HFFc6 (cell line): ENCODE results near the gene IQCK. TPM values are rescaled to one million over a fixed set of nuclear protein-coding genes. Genes with fewer than 3 reads are reported as not detected.

ENCODE experiments used
- DNase-seq: peaks from one replicate; pipeline ENCODE4 v3.0.0-alpha.2; 2018
- H3K27ac Mint-ChIP-seq: 2 replicates; pipeline ENCODE4 v1.8.0; 2020; ENCODE audit warnings: mild to moderate bottlenecking, mixed read lengths
- H3K27me3 Mint-ChIP-seq: 2 replicates; pipeline ENCODE4 v1.8.0; 2021; ENCODE audit warnings: mild to moderate bottlenecking, moderate library complexity, mixed read lengths; ENCODE audit not compliant: insufficient read depth
- H3K36me3 Mint-ChIP-seq: 2 replicates; pipeline ENCODE4 v1.8.0; 2021; ENCODE audit warnings: low read depth, mixed read lengths
- H3K4me1 Mint-ChIP-seq: 2 replicates; pipeline ENCODE4 v1.8.0; 2020; ENCODE audit warnings: low read depth, mixed read lengths
- H3K4me3 Mint-ChIP-seq: 2 replicates; pipeline ENCODE4 v1.8.0; 2020; ENCODE audit warnings: mild to moderate bottlenecking, moderate library complexity, mixed read lengths
- H3K9me3 Mint-ChIP-seq: 2 replicates; pipeline ENCODE4 v1.8.0; 2020; ENCODE audit warnings: mild to moderate bottlenecking, mixed read lengths
- CTCF ChIP-seq: fragments of 200-600 bp; sonication (generic); IDR thresholded peaks from 2 replicates; pipeline ENCODE4 v1.5.0; 2021; ENCODE audit warnings: antibody characterized with exemption, mild to moderate bottlenecking
- total RNA-seq, 6 experiments: library from RNA; stranded (reverse); fragmentation: NEBNext Ultra II Directional; extraction: Animal tissue kit (Norgen Biotek cat#: 25700); gene quantifications; 2 replicates in 1 of 6; 3 replicates in 5 of 6; pipeline ENCODE4 v1.2.3, GENCODE V29; 2021

IQCK gene
- total RNA-seq, 6 experiments from 2014 or later, result 2.2 to 5.0 (median 2.8) TPM

GRCh38 chr16:19755268-19755667 is 37.2 kb downstream of the IQCK start:
- TF ChIP-seq CTCF, result no peak
- no peak overlapping the region for H3K27ac Mint-ChIP-seq
- H3K4me1 Mint-ChIP-seq, result peaks cover 13% of the 10 kb centered on the region
- H3K27me3 Mint-ChIP-seq, result peaks cover 2% of the 10 kb centered on the region; the same call in 1 of the 2 replicates
- H3K9me3 Mint-ChIP-seq, result no peaks in the 10 kb centered on the region
- H3K36me3 Mint-ChIP-seq, result no peaks in the 10 kb centered on the region
- no peak for DNase-seq
- H3K4me3 Mint-ChIP-seq, result no peak overlapping the region

DNA sequence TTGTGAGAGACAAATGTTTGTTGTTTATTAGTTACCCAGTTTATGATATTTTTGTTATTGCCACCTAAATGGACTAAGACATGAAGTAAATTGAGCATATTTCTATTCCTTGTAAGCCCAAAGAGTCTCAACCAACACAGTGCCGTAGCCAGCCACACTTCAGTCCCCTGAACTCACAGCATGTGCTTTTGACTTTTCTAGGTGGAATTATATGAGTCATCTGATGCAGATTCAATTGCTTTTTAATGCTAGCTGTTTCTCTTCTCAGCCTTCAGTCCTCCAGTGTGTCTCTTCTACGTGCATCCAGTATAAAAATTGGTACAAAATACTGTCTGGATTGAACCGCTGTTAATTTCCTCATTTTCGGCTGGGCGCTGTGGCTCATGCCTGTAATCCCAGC is 39.0 kb downstream of the IQCK start:
- H3K4me3 Mint-ChIP-seq, result no peak overlapping the region
- peaks cover 2% of the 10 kb centered on the region; the same call in 1 of the 2 replicates for H3K27me3 Mint-ChIP-seq

DNA sequence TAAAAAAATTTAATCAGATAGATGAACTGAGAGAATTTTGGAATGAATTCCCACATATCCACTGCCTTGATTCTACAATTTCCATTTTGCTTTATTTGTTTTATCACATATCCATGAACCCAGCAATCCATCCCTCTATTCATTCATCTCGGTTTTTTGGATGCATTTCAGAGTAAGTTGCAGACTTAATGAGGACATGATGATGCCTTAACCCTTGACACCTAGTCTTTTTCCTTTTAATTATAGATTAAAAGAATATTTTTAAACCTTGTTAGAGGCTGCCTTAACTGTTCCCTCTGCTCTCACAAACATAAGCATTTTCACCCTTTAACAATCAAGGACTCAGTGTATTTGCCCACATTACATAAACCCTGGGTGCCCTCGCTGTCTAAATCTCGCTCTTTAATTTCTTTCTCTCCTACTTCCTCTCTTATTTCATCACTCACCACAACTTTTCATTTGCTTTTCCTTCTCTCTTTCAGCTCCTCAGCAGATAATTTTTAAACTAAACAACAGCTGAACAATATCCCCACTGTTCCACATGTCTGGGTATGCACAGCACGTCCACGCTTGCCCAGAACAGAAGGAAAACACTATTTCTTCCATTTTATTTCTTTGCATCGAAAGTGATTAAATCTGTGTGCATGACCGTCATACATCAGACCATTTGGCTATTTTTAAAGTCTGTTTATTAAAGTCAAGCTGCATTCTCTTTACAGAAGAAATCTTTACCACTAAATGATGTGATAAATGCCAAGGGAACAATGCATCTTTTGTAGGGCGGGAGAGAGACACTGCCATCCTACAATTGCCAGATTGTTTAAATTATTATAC is 39.9 kb downstream of the IQCK start:
- no peak overlapping the region for H3K27ac Mint-ChIP-seq
- H3K27me3 Mint-ChIP-seq, result peaks cover 2% of the 10 kb centered on the region; the same call in 1 of the 2 replicates
- H3K4me3 Mint-ChIP-seq, result no peak overlapping the region
- H3K9me3 Mint-ChIP-seq, result no peaks in the 10 kb centered on the region
- H3K4me1 Mint-ChIP-seq, result peaks cover 13% of the 10 kb centered on the region
- TF ChIP-seq CTCF, result no peak
- DNase-seq, result no peak
- H3K36me3 Mint-ChIP-seq, result no peaks in the 10 kb centered on the region

More for the DNA sequence above, 39.0 kb downstream of the IQCK start:
- no peak for TF ChIP-seq CTCF
- Mint-ChIP-seq H3K9me3 (no peaks in the 10 kb centered on the region), H3K4me1 (peaks cover 13% of the 10 kb centered on the region), H3K36me3 (no peaks in the 10 kb centered on the region), H3K27ac (no peak overlapping the region)
- DNase-seq, result no peak

GRCh38 chr16:19760356-19761060 is 42.4 kb downstream of the IQCK start:
- peaks cover 2% of the 10 kb centered on the region; the same call in 1 of the 2 replicates for H3K27me3 Mint-ChIP-seq
- H3K9me3 Mint-ChIP-seq, result no peaks in the 10 kb centered on the region
- H3K4me3 Mint-ChIP-seq, result no peak overlapping the region; the same call in 1 of the 2 replicates
- H3K27ac Mint-ChIP-seq, result no peak overlapping the region
- DNase-seq, result no peak
- H3K4me1 Mint-ChIP-seq, result no peaks in the 10 kb centered on the region
- TF ChIP-seq CTCF, result no peak
- H3K36me3 Mint-ChIP-seq, result no peaks in the 10 kb centered on the region

DNA sequence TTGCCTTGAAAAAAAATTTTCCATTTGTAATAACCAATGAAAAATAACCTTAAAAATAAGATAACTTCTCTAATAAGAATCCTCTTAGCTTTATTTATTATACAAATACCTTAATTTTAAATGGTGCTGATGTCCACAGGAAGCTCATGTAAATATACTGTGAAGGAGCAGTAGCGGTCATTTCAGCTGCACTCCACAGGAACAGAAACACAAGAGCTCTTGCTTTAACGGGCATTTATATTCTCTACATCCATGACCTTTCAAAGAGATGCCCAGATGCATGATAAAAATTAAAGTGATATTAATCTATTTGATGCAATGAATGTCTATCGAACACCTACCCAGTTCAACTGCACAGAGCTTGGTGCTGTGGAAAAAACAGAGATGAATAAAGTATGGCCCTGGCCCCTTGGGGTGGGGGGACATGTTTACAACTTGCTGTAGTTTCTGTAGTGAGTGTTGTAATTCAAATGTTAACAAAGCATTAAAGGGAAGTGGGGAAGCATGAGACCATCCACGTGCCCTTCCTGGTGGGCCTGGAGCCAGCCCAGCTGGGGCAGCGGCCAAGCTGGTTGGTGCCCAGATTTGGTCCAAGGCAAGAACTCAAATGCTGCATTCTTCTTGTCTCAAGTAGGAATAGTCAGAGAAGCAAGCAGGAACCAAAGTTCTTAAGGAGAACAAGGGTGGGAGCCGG is 47.9 kb downstream of the IQCK start:
- no peak overlapping the region for H3K4me3 Mint-ChIP-seq
- H3K27me3 Mint-ChIP-seq, result no peaks in the 10 kb centered on the region
- peaks cover 15% of the 10 kb centered on the region; the same call in 1 of the 2 replicates for H3K9me3 Mint-ChIP-seq
- no peak for TF ChIP-seq CTCF
- H3K36me3 Mint-ChIP-seq, result peaks cover 17% of the 10 kb centered on the region
- H3K4me1 Mint-ChIP-seq, result no peaks in the 10 kb centered on the region
- H3K27ac Mint-ChIP-seq, result no peak overlapping the region
- no peak for DNase-seq
